Sigmoid colon (tissue), 4 donors: ENCODE data around the gene NPAS2.

Experiments used
- EP300 ChIP-seq, 4 donors: sonication (generic); formaldehyde crosslinking; IDR thresholded peaks; one replicate each; pipeline ENCODE4 v1.6.1; 2017; ENCODE audit warnings: antibody characterized with exemption in 4 of 4
- POLR2A ChIP-seq, 2 donors: fragments of 450-650 bp; IDR thresholded peaks; one replicate each; pipeline ENCODE4 v1.6.1; 2016; ENCODE audit warnings: antibody characterized with exemption in 2 of 2, mild to moderate bottlenecking in 2 of 2, moderate library complexity in 2 of 2
- POLR2AphosphoS5 ChIP-seq, 4 donors: sonication (generic); formaldehyde crosslinking; IDR thresholded peaks; one replicate each; pipeline ENCODE4 v1.6.1; 2017; ENCODE audit warnings: antibody characterized with exemption in 4 of 4
- TF ChIP-seq, protein P1 (sequence below), 4 experiments: fragments of 450-650 bp in 3 of 4; fragments of 200-600 bp in 1 of 4; IDR thresholded peaks; one replicate each; pipeline ENCODE4 v1.5.1; 2016 to 2019; ENCODE audit warnings: antibody characterized with exemption in 4 of 4, mild to moderate bottlenecking in 3 of 4, moderate library complexity in 2 of 4

DNA sequence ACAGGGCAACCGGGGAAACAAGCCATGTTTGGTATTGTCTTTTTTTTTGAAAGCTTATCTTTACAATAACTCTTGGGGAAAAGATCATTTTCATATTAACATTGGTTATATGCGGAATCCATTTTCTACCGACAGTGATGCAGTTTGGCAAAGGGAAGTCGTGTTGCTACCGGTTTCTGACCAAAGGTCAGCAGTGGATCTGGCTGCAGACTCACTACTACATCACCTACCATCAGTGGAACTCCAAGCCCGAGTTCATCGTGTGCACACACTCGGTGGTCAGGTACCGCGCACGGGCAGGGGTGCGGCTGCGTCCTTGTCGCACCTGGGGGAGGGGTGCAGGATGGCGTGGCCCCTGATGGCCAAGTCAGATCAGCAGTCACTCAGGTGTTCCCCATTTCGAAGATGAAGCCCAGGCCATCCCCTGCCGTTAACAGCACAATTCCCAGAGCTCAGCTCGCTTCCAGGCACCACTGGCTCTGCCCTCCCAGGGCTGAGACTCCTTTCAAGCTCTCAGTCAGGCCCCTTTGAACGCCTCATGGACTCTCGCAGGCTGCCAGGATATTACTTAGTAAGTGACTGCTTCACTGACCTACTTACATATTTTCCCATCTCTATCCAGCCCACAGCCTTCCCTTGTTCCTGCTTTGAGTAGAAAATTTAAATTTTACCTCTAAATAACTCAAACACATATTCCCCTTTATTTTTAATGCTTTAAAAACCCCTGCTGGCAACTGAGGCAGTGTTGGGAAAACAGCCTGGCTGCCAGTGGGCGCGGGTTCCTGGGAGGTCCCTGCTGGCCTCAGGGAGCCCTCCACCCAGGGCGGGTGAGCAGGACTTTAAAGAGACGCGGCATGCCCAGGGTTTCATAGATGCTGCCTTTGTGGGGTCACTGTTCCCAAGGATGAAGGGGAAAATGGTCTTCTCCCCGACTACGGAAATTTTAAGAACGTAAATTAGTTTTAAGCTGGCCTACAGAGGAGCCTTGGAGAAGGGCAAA, 148.5 kb downstream of the NPAS2 start:
- TF ChIP-seq POLR2A (IDR thresholded peaks at IDR 0.05) (no peak), EP300 (IDR thresholded peaks at IDR 0.05) (no peak), POLR2AphosphoS5 (IDR thresholded peaks at IDR 0.05) (no peak)
- TF ChIP-seq, protein P1, sequence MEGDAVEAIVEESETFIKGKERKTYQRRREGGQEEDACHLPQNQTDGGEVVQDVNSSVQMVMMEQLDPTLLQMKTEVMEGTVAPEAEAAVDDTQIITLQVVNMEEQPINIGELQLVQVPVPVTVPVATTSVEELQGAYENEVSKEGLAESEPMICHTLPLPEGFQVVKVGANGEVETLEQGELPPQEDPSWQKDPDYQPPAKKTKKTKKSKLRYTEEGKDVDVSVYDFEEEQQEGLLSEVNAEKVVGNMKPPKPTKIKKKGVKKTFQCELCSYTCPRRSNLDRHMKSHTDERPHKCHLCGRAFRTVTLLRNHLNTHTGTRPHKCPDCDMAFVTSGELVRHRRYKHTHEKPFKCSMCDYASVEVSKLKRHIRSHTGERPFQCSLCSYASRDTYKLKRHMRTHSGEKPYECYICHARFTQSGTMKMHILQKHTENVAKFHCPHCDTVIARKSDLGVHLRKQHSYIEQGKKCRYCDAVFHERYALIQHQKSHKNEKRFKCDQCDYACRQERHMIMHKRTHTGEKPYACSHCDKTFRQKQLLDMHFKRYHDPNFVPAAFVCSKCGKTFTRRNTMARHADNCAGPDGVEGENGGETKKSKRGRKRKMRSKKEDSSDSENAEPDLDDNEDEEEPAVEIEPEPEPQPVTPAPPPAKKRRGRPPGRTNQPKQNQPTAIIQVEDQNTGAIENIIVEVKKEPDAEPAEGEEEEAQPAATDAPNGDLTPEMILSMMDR (IDR thresholded peaks at IDR 0.05), result no peak
